ENCODE results near the gene C6orf15. TPM values are rescaled to one million over a fixed set of nuclear protein-coding genes. Genes with fewer than 3 reads are reported as not detected.

Gene C6orf15
- total RNA-seq, 1 donor from 2014 or later, result not detected

DNA sequence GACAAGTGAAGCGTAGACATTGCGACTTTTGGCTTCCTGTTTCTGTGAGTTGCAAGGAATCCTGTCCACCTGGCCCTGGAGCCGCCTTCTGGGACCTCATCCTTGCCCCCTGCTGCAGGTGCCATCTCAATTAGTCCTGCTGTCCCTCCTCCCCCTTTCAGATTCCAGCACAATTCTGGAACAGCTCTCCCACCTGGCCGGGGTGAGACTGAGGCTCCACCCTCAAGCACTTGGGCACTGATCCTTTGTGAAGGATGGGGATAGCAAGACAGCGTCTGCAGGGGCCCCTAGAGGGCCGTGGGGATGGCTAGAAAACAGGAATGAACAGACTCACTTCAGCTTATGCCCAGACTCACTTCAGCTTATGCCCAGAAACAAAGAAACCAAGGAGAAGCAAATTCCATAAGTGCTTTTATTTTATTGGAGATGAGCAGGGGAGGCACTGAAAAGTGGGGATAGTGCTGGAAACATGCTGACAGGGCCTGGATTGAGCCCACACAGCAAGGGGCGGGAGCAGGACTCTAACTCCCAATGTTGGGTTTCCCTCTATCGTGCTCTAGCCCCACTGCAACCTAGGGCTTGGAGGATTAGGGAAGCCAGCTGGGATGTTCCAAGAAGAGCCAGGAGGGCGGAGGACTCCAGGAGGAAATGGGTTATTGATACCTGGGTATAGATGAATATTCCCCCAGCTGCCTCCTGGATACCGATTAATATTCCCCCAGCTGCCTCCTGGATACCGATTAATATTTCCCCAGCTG, 1.4 kb downstream of the C6orf15 start:
- DNase-seq (ENCODE audit: extremely low read depth, low read depth, low spot score), result no peak

DNA sequence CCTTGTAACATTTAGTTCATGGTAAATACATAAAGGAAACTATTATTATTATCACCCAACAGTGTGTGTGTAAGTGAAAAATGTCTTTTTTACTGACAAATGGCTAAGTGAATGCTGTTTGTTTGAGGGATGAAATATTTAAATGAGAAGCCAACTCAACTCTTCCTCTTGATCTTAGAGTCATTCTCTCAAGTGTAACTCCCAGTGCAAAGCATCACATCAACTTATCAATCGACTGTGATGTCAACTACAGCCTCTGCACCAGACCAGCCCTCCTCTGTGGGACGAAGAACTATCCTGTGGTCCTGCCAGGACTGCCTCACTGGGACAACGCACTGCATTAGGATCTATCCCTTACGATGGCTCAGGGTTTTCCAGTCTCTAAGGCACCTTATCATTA, 5.3 kb downstream of the C6orf15 start:
- no peak for DNase-seq (ENCODE audit: extremely low read depth, low read depth, low spot score)

DNA sequence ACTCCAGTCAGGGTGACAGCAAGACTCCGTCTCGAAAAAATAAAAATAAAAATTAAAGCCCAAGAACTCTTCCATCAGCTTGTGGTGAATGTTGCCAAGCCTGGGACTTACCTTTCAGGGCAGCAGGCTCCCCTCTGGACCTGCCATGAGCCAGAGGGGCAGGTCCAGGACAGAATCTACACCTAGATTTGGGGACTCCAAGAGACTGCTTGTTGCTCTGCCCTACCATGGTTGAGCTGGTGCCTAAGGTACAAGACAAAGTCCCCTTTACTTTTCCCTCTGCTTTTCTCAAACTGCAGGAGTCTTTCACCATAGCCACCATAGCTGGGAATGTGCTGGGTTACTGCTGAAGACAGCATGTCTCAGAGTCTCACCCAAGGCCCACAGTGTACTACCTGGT, 9.2 kb downstream of the C6orf15 start:
- DNase-seq (ENCODE audit: extremely low read depth, low read depth, low spot score), result no peak

DNA sequence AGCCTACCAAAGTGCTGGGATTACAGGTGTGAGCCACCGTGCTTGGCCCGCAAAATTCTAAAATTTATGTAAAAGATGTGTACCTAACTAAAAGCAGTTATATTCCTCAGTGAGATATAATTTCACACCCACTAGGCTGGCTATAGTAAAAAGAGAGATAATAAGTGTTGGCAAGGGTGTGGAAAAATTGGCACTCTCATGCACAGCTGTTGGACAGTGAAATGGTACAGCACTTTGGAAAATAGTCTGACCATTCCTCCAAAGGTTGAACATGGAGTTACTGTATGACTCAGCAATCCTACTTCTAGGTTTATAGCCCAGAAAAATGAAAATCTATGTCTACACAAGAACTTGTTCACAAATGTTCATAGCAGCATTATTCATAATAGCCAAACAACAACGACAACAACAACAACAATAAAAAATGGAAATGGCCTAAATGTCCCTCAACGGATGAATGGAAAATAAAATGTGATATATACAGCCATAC, 13.9 kb downstream of the C6orf15 start:
- no peak for DNase-seq (ENCODE audit: extremely low read depth, low read depth, low spot score)

DNA sequence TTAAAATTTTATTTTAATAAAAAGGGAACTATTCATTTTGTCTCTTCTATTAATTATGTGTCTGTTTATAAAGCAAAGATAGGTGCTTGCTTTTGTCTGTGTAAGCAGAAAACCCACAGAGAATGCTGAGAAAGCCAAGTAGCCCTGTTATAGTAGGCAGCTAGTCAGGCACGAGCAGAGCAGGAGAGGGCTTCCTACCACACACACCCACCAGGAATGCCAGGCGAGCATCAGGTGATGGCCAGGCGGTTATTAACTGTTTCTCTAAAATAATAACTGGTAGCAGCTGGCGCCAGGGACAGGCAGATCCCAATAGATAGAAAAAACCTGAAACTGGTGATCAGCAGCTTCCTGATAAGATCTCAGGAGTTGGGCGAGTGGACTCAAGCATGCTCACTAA, 15.7 kb downstream of the C6orf15 start:
- no peak for DNase-seq (ENCODE audit: extremely low read depth, low read depth, low spot score)

DNA sequence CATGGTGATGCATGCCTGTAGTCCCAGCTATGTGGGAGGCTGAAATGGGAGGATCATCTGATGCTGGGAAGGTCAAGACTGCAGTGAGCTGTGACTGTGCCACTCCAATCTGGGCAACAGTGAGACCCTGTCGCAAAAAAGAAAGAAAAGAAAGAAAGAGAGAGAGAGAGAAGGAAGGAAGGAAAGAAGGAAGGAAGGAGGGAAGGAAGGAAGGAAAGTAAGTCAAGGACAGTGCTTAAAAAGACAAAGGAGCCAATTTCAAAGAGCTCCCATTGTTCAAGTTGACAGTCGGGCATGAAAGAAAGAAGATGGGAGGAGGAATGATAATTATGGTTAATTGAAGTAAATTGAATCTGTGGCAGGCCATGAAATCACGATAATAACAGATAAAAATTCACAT, 16.2 kb downstream of the C6orf15 start:
- DNase-seq (ENCODE audit: extremely low read depth, low read depth, low spot score), result no peak

DNA sequence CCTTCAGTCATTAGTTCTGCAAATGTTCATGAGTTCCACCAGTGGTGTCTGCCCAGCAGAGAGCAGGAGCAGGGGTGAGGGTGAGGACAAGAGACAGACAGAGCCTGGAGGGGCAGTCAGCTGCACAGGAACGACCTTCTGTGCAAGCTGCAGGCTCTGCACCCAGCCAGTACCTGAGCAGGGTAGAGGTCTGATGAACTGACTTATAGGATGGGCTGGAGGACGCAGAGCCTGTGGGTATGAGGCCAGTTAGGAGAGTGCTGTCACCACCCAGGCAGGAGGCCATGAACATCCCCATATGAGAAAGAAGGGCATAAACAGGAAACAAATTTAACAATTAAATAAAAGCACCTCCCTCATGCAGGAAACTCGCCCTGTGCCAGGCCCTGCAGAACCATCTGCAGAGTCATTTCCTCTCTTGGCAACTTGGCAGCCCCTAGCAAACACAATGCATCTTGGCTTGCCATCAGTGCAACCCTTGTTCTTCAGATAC, 17.9 kb downstream of the C6orf15 start:
- no peak for DNase-seq (ENCODE audit: extremely low read depth, low read depth, low spot score)

DNA sequence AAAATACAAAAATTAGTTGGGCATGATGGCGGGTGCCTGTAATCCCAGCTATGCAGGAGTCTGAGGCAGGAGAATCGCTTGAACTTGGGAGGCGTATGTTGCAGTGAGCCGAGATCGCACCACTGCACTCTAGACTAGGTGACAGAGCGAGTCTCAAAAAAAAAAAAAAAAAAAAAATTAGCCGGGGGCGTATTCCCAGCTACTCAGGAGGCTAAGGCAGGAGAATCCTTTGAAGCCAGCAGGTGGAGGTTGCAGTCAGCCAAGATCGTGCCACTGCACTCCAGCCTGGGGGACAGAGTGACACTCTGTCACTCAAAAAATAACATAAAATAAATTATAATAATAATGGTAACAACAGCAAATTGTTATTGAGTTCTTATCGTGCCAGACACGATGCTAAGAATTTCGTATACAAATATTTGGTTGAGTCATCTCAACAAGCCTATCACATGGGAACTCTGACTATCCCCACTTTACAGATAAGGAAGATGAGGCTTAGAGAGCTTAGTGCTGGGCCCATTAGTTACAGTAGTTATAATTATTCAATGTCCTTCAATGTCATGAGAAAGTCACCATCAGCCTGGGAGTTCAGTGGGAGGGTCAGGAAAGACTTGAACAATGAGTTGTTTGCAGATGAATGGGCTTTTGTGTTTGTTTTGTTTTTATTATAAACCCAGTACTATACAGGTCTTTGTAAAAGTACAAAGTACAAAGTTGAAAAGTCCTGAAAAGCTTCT, 19.4 kb downstream of the C6orf15 start:
- no peak for DNase-seq (ENCODE audit: extremely low read depth, low read depth, low spot score)

DNA sequence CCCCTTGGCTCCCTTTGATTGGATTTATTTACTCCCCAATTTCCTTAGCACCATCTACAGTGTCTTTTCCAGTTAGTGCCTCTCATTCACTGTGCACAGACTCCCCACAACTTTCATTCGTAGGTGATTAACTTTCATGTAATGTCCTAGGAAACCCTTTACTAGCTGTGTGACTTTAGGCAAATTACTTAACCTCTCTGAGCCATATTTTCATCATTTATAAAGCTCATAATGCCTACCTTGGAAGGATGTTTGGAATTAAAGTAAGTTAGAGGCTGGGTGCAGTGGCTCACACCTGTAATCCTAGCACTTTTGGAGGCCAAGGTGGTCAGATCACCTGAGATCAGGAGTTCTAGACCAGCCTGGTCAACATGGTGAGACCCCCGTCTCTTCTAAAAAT, 20.1 kb downstream of the C6orf15 start:
- DNase-seq (ENCODE audit: extremely low read depth, low read depth, low spot score), result no peak

DNA sequence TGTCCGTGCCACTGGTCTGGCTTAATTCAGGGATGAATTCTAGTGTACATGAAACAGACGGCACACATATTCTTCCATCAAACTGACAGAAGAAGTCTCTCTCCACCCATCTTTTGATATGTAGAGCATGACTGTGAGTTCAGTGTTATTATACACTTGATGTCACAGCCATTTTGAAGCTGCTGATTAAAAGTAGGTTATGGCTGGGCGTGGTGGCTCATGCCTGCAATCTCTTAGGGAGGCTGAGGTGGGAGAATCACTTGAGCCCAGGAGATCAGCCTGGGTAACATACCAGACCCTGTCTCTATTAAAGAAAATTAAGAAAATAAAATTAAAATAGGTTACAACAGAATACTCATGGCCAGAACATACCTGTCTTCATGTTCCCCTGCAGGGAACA, 20.7 kb downstream of the C6orf15 start:
- DNase-seq (ENCODE audit: extremely low read depth, low read depth, low spot score), result no peak

DNA sequence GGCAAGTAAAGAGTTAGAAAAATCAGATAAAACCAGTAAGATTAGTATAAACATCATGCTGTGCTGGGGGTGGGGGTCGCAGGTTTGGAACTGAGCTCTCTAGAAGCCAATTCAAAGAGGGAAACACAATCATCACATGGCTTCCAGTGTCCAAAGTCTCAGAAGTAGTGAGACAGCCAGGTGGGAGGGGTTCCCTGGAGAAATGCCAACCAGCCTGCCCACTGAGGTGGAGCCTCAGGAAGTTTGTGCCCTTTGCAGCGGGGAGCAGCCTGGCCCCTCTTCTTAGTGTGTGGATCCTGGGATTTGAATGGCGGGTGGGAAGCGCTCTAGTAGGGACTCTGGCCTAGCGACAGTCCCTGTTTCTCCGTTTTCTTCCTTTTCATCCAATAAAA, 21.4 kb downstream of the C6orf15 start:
- DNase-seq (ENCODE audit: extremely low read depth, low read depth, low spot score), result no peak

DNA sequence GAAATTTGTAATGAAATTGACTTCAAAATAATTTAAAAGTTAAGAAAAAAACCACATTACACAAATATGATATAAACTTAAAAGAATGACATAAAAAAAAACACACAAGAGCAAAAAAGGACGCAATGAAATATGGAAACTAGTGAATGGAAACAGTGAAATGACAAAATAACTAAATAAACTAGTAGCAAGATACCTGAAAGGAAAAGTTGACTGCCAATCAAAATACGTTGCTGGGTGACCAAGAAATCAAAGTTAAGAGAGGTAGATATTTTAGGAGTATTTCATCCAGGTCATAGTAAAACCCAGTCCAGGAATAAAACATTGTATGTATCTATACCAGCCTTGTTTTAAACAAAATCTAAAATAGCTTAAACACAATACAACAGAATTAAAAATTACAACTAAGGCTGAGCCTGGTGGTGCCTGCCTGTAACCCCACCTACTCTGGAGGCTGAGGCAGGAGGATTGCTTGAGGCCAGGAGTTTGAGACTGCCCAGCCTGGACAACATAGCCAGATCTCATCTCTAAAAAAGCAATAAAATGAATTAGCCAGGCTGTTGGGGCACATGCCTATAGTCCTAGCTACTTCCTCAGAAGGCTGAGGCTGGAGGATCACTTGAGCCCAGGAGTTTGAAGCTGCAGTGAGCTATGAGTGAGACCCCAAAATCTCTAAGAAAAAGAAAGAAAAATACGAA, 22.0 kb downstream of the C6orf15 start:
- DNase-seq (ENCODE audit: extremely low read depth, low read depth, low spot score), result no peak

DNA sequence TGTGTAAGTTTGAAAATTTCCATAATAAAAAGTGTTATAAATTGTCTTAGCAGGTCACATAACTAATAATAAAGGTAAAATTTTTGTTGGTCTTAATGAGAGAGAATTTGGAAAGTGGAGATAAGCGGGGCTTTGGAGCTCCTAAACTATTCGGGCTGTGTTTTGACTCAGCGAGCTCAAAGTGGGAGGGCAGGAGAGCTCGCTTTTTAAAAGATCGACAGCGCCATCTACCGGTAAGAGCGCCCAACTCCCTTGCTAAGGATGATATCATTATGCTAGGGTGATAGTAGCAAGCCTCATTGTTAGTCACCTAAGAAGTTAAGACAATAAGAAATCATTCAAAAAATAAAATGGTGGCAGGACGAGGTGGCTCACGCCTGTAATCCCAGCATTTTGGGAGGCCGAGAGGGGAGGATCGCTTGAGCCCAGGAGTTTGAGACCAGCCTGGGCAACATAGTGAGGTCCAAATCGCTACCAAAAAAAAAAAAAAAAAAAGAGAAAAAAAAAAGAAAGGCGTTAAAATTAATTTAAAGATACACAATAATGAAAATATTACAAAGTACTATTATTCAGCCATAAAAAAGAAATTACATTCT, 24.8 kb downstream of the C6orf15 start:
- no peak for DNase-seq (ENCODE audit: extremely low read depth, low read depth, low spot score)

DNA sequence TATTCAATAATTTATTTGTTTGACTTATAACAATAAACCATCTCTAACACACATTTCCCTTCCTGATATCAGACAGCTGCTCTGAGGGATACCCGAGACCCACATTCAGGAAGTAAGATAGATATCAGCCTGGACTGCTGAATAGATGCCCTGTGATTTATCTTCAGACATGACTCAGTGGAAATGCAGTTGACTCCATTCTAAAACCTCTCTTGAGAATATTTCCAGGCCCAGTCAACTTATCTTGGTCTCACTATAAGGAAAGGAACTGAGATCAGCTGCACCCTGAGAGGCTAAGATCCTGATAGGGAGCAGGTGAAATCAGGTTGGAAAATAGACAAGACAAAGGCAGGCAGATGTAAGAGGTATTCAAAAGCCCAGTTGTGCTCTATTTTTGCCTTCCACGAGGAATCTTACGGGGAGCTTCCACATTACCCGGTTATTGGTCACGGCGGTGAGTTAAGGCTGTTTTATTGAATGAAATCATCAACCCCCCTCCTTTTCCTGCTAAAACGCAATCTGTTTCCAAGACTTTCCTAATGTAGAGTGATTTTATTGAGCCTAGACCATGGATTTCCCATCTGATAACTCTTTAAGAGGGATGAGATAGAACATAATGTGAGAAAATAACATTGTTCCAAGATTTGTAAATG, 25.5 kb downstream of the C6orf15 start:
- no peak for DNase-seq (ENCODE audit: extremely low read depth, low read depth, low spot score)

DNA sequence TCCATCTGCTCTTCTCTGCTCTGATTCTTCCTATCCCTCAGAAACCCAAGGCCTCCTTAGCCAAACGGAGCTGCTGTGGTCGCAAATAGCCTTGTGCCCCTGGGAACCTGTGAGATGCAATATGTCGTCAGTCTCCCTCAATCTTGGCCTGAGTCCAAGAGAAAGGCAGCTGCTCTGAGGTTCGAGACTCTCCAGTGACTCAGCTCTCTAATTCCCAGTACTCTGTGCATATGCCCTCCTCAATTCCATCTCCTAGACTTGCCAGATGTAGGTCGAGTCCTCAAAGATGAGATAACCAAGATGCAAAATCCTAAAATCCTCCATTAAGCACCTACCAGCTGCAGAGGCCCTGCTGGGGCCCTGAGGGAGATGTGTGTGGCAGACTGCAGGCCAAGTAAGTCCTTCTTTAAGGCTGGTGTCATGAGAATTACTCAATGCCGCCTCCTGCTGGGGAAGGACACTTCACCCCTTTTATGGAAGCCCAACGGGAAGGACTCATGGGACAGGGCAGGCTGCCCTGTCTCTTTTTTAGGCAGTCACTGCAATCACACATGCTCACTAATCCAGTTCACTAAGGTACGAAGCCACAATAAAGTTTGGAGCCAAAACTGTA, 28.5 kb downstream of the C6orf15 start:
- no peak for DNase-seq (ENCODE audit: extremely low read depth, low read depth, low spot score)

DNA sequence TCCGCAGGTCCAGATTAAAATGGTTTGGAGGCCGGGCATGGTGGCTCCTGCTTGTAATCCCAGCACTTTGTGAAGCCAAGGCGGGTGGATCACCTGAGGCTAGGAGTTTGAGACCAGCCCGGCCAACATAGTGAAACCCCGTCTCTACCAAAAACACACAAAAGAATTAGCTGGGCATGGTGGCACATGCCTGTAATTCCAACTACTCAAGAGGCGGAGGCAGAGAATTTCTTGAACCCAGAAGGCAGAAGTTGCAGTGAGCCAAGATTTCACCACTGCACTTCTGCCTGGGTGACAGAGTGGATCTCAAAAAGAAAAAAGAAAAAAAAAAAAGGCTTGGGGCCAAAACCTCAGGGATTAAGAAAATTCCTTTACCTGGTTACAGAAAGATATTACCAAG, 30.5 kb downstream of the C6orf15 start:
- DNase-seq (ENCODE audit: extremely low read depth, low read depth, low spot score), result no peak

DNA sequence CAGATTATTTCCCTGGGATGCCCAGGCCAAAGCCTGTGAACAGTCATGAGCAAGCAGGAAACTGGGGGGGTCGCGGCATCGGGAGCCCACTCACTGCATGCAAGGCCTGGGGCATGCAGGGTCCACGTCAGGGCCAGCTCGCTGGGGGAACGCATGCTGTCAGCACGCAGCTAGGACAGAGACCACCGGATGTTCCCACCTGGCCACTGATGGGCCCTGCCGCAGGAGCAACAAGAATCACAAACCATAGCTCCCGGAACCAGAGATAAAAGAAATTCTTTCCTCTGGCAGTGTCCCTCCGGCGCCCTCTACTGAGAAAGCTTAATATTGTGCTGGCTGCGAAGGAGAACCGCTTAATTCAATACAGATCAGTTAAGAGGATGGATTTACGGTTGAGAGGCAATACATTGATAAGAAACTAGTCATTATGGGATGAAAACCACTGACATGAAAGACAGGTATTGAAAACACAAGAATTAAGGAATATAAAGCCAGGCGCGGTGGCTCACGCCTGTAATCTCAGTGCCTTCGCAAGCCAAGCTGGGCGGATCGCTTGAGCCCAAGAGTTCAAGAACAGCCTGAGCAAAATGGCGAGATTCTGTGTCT, 32.6 kb downstream of the C6orf15 start:
- DNase-seq (ENCODE audit: extremely low read depth, low read depth, low spot score), result no peak

DNA sequence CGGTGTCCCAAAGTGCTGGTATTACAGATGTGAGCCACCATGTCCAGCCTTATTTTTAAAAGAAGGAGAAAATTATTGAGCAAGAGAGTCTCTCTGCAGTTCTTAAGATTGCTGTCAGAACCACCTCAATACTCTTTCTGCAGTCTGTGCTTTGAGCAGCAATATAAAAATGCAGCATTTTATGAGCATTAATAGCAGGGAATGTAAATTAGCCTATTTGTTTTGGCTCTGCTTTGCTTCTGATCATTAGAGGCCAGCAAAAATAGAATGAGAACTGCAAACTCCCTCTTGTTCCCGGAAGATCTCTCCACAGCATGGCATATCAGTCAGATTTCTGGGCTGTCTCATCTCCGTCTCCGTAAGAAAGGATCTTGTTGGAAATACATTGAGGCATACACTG, 35.8 kb downstream of the C6orf15 start:
- DNase-seq (ENCODE audit: extremely low read depth, low read depth, low spot score), result no peak

DNA sequence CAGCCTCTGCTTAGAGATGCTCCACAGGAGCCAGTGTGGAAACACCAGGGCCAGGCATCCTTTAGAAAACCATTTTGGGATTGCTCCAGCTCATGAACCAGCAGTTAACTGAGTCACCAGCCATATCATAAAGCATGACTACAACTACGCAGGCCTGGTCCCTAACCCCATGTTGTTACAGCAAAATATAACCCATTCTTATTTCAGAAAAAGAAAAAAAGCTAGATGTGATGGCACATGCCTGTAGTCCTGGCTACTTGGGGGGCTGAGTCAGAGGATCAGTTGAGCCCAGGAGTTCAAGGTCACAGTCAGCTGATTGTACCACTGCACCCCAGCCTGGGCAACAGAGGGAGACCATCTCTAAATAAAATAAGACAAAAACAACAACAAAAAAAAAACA, 36.8 kb downstream of the C6orf15 start:
- DNase-seq (ENCODE audit: extremely low read depth, low read depth, low spot score), result no peak

DNA sequence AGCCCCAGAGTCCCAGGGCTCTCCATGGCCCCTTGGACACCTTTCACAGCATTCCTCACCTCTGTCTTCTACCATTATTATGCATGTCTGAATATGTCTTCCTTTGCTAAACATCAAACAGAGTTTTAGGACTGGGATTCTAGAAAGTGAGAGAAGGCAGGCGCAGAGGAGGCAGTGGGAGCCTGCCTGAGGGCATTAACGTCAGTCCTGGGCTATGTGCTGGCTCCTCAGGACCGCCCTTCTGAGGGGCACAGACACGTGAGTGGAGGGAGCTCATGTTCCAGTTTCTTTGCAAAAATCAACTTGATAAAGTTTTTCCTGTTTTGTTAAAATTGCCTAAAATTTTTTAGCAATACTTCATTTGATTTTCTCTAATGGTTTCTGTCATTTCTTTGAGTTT, 38.0 kb downstream of the C6orf15 start:
- DNase-seq (ENCODE audit: extremely low read depth, low read depth, low spot score), result no peak

Data from glomerular endothelial cell (primary cell).